H9 (cell line): ENCODE results near the gene R3HDM1. TPM values are rescaled to one million over a fixed set of nuclear protein-coding genes. Genes with fewer than 3 reads are reported as not detected.
A peak's percentile ranks its signal among the peaks of the same experiment; 100 is the strongest.

Experiments
- DNase-seq: peaks from one replicate; pipeline ENCODE4 v3.0.0-alpha.2; 2017
- H2AFZ ChIP-seq: one replicate; pipeline ENCODE4 v1.6.1; 2013; ENCODE audit warnings: mild to moderate bottlenecking, low read length, control low read depth, moderate library complexity
- H2AK5ac ChIP-seq: 2 replicates; pipeline ENCODE4 v1.6.1; 2013; ENCODE audit warnings: low read length, control low read depth, mixed read lengths; ENCODE audit not compliant: insufficient read length
- H2BK120ac ChIP-seq: one replicate; pipeline ENCODE4 v1.6.1; 2013; ENCODE audit warnings: low read depth, mild to moderate bottlenecking, low read length, control low read depth, inconsistent platforms; ENCODE audit not compliant: poor library complexity, severe bottlenecking
- H2BK12ac ChIP-seq: 2 replicates; pipeline ENCODE4 v1.6.1; 2013; ENCODE audit warnings: low read length, control low read depth, mixed read lengths, low read depth; ENCODE audit not compliant: insufficient read length
- H2BK15ac ChIP-seq: 2 replicates; pipeline ENCODE4 v1.6.1; 2013; ENCODE audit warnings: low read depth, low read length, control low read depth
- H2BK20ac ChIP-seq: one replicate; pipeline ENCODE4 v1.6.1; 2013; ENCODE audit warnings: low read depth, mild to moderate bottlenecking, low read length, control low read depth, inconsistent platforms; ENCODE audit not compliant: poor library complexity, severe bottlenecking
- H2BK5ac ChIP-seq: 2 replicates; pipeline ENCODE4 v1.6.1; 2013; ENCODE audit warnings: low read length, control low read depth, mixed read lengths; ENCODE audit not compliant: insufficient read length
- H3K14ac ChIP-seq: 2 replicates; pipeline ENCODE4 v1.6.1; 2013; ENCODE audit warnings: low read length, control low read depth; ENCODE audit not compliant: insufficient read depth
- H3K18ac ChIP-seq: 2 replicates; pipeline ENCODE4 v1.6.1; 2013; ENCODE audit warnings: low read depth, mild to moderate bottlenecking, mixed read lengths, low read length, control low read depth; ENCODE audit not compliant: insufficient read length
- H3K23ac ChIP-seq: 2 replicates; pipeline ENCODE4 v1.6.1; 2013; ENCODE audit warnings: low read length, control low read depth, mixed read lengths, low read depth; ENCODE audit not compliant: insufficient read length
- H3K23me2 ChIP-seq: 2 replicates; pipeline ENCODE4 v1.6.1; 2013; ENCODE audit warnings: low read depth, mild to moderate bottlenecking, mixed read lengths, low read length, control low read depth; ENCODE audit not compliant: insufficient read length, poor library complexity, severe bottlenecking
- H3K27ac ChIP-seq: 2 replicates; pipeline ENCODE4 v1.5.1; 2013; ENCODE audit warnings: low read length, control low read depth, mixed read lengths, low read depth; ENCODE audit not compliant: insufficient read length
- H3K27me3 ChIP-seq: 2 replicates; pipeline ENCODE4 v1.6.1; 2013; ENCODE audit warnings: low read length, control low read depth, inconsistent platforms; ENCODE audit not compliant: insufficient read depth
- H3K4ac ChIP-seq: 2 replicates; pipeline ENCODE4 v1.6.1; 2013; ENCODE audit warnings: low read depth, mild to moderate bottlenecking, control low read depth, inconsistent platforms, low read length, moderate library complexity
- H3K4me1 ChIP-seq: 2 replicates; pipeline ENCODE4 v1.6.1; 2013; ENCODE audit warnings: low read length, control low read depth, inconsistent platforms; ENCODE audit not compliant: insufficient read depth
- H3K4me2 ChIP-seq: 2 replicates; pipeline ENCODE4 v1.6.1; 2013; ENCODE audit warnings: low read length, control low read depth, mixed read lengths; ENCODE audit not compliant: insufficient read length, insufficient read depth
- H3K56ac ChIP-seq: 2 replicates; pipeline ENCODE4 v1.6.1; 2013; ENCODE audit warnings: low read depth, mild to moderate bottlenecking, mixed read lengths, low read length, control low read depth; ENCODE audit not compliant: insufficient read length
- H3K79me1 ChIP-seq: 2 replicates; pipeline ENCODE4 v1.6.1; 2013; ENCODE audit warnings: low read depth, mild to moderate bottlenecking, moderate library complexity, low read length, control low read depth, inconsistent platforms; ENCODE audit not compliant: insufficient read depth, poor library complexity, severe bottlenecking
- H3K79me2 ChIP-seq: 2 replicates; pipeline ENCODE4 v1.6.1; 2013; ENCODE audit warnings: low read length, control low read depth, inconsistent platforms; ENCODE audit not compliant: insufficient read depth
- H3K9ac ChIP-seq: 2 replicates; pipeline ENCODE4 v1.6.1; 2013; ENCODE audit warnings: low read length, control low read depth, mixed read lengths; ENCODE audit not compliant: insufficient read length; ENCODE audit errors: extremely low read depth
- H3K9me3 ChIP-seq: one replicate; pipeline ENCODE4 v1.6.1; 2013; ENCODE audit warnings: low read depth, low read length, inconsistent platforms; ENCODE audit not compliant: control insufficient read depth
- H3T11ph ChIP-seq: one replicate; pipeline ENCODE4 v1.6.1; 2013; ENCODE audit warnings: mild to moderate bottlenecking, low read length, control low read depth, inconsistent platforms
- H4K20me1 ChIP-seq: one replicate; pipeline ENCODE4 v1.6.1; 2013; ENCODE audit not compliant: control insufficient read depth, insufficient read length, insufficient read depth
- H4K5ac ChIP-seq: 2 replicates; pipeline ENCODE4 v1.6.1; 2013; ENCODE audit warnings: low read depth, mild to moderate bottlenecking, mixed read lengths, low read length, control low read depth; ENCODE audit not compliant: insufficient read length
- H4K8ac ChIP-seq: replicated peaks from 2 replicates; pipeline ENCODE4 v1.6.1; 2013; ENCODE audit warnings: low read length, control low read depth, mixed read lengths, low read depth; ENCODE audit not compliant: insufficient read length
- H4K91ac ChIP-seq: 2 replicates; pipeline ENCODE4 v1.6.1; 2013; ENCODE audit warnings: low read depth, mild to moderate bottlenecking, moderate library complexity, mixed read lengths, low read length, control low read depth; ENCODE audit not compliant: insufficient read length
- H3K27ac Mint-ChIP-seq, 3 experiments: 2 replicates in 2 of 3; 3 replicates in 1 of 3; pipeline ENCODE4 v1.8.0; 2020 to 2021; ENCODE audit warnings: mixed read lengths in 3 of 3, mild to moderate bottlenecking in 1 of 3, moderate library complexity in 1 of 3
- H3K27me3 Mint-ChIP-seq: 2 replicates; pipeline ENCODE4 v1.8.0; 2021; ENCODE audit warnings: low read depth, mild to moderate bottlenecking, moderate library complexity, mixed read lengths
- H3K36me3 Mint-ChIP-seq, 3 experiments: 2 replicates in 2 of 3; 3 replicates in 1 of 3; pipeline ENCODE4 v1.8.0; 2020 to 2021; ENCODE audit warnings: low read depth in 3 of 3, mixed read lengths in 3 of 3; ENCODE audit not compliant: insufficient read depth in 1 of 3
- H3K4me1 Mint-ChIP-seq, 2 experiments: 2 replicates each; pipeline ENCODE4 v1.8.0; 2020; ENCODE audit warnings: mixed read lengths in 2 of 2
- H3K4me3 Mint-ChIP-seq, 2 experiments: 2 replicates in 1 of 2; 3 replicates in 1 of 2; pipeline ENCODE4 v1.8.0; 2020 to 2021; ENCODE audit warnings: mild to moderate bottlenecking in 2 of 2, mixed read lengths in 2 of 2, moderate library complexity in 1 of 2
- H3K9me3 Mint-ChIP-seq, 2 experiments: 2 replicates in 1 of 2; 3 replicates in 1 of 2; pipeline ENCODE4 v1.8.0; 2020; ENCODE audit warnings: mild to moderate bottlenecking in 2 of 2, mixed read lengths in 2 of 2, moderate library complexity in 1 of 2
- WGBS: extraction: QIAGEN DNeasy Blood & Tissue Kit; methylation state at CpG from one replicate; pipeline ENCODE4 v1.1.7; 2013; ENCODE audit warnings: missing lambda C conversion rate, low lambda C conversion rate, mixed read lengths; ENCODE audit not compliant: insufficient read length; ENCODE audit errors: extremely low coverage; 5-methylcytosine and 5-hydroxymethylcytosine counted together
- total RNA-seq: library from RNA; stranded (reverse); gene quantifications from 2 replicates; pipeline ENCODE4 v1.2.1, GENCODE V29; 2021
- TF ChIP-seq, protein P1 (sequence below): fragments of 200-600 bp; sonication (generic); conservative IDR thresholded peaks from 3 replicates; pipeline ENCODE4 v1.8.0; 2021; ENCODE audit warnings: antibody characterized with exemption, mild to moderate bottlenecking

The R3HDM1 gene
- total RNA-seq, 1 experiment from 2014 or later: 58.8 TPM

DNA sequence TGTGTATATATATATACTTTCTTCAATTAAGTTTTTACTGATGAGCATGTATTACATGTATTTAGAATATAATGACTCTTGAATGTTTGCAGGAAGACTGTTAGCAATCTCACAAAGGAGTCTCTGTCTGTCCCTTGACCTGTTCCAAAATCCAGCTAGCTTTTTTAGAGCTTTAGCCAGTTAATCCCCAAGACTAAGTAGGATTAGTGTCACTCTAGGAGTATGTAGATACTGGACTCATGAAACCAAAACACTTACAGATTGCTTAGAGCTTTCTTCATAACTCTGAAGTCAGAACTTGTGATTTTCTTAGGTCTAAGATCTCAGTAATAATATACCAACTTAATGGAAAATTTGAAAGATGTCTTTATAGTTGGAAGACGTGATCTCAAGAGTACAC, 212.6 kb downstream of the R3HDM1 start:
- Histone ChIP-seq H3K18ac (no peak overlapping the region), H3K27me3 (no peaks in the 10 kb centered on the region), H4K91ac (no peak overlapping the region), H3K23ac (no peak overlapping the region), H2BK15ac (no peak overlapping the region), H2AK5ac (no peak overlapping the region), H2BK5ac (no peak overlapping the region), H3K79me2 (peaks cover 18% of the 10 kb centered on the region; the same call in 1 of the 2 replicates), H3K9me3 (no peaks in the 10 kb centered on the region), H3K23me2 (no peaks in the 10 kb centered on the region), H3K4me1 (no peaks in the 10 kb centered on the region), H3K56ac (no peak overlapping the region), H2BK12ac (no peak overlapping the region), H4K8ac (no peak overlapping the region), H3K27ac (no peak overlapping the region), H3T11ph (no peak overlapping the region), H2BK120ac (no peak overlapping the region), H4K20me1 (no peaks in the 10 kb centered on the region), H3K14ac (no peak overlapping the region), H3K9ac (no peak overlapping the region), H2BK20ac (no peak overlapping the region), H2AFZ (no peak overlapping the region), H3K4ac (no peak overlapping the region), H3K4me2 (no peak overlapping the region), H3K79me1 (no peaks in the 10 kb centered on the region), H4K5ac (no peak overlapping the region)
- H3K36me3 Mint-ChIP-seq: peaks cover 0 to 15% (median 9%) of the 10 kb centered on the region in 3 experiments; a peak in 5 of 7 replicates
- no CpG with 5 or more reads among the region's 1 CpG for WGBS
- peaks cover 16 to 17% of the 10 kb centered on the region in 2 experiments for H3K4me1 Mint-ChIP-seq
- 0 out of 7 replicates have a peak overlapping the region, but pooled peaks of 1 of the 3 experiments have one; percentile 1 for H3K27ac Mint-ChIP-seq
- H3K27me3 Mint-ChIP-seq: no peaks in the 10 kb centered on the region
- DNase-seq: no peak
- peak overlapping the region; percentile 31 to 49 for H3K4me3 Mint-ChIP-seq
- H3K9me3 Mint-ChIP-seq: no peaks in the 10 kb centered on the region
- TF ChIP-seq, protein P1, sequence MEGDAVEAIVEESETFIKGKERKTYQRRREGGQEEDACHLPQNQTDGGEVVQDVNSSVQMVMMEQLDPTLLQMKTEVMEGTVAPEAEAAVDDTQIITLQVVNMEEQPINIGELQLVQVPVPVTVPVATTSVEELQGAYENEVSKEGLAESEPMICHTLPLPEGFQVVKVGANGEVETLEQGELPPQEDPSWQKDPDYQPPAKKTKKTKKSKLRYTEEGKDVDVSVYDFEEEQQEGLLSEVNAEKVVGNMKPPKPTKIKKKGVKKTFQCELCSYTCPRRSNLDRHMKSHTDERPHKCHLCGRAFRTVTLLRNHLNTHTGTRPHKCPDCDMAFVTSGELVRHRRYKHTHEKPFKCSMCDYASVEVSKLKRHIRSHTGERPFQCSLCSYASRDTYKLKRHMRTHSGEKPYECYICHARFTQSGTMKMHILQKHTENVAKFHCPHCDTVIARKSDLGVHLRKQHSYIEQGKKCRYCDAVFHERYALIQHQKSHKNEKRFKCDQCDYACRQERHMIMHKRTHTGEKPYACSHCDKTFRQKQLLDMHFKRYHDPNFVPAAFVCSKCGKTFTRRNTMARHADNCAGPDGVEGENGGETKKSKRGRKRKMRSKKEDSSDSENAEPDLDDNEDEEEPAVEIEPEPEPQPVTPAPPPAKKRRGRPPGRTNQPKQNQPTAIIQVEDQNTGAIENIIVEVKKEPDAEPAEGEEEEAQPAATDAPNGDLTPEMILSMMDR: no peak
